ENCODE measurements around the gene VGF.

VGF gene

GRCh38 chr7:101185258-101185839 is 20.0 kb upstream of the VGF start:
- no peak for DNase-seq

GRCh38 chr7:101180130-101180755 is 14.9 kb upstream of the VGF start, which contains the start of gene NAT16:
NAT16 (minus strand) TSS chr7:101180293; CDS start chr7:101174807, 5,486 bp downstream.
- no peak for DNase-seq

- no peak for DNase-seq
These were observed 14.3 kb upstream of the VGF start for GRCh38 chr7:101179713-101180112.

GRCh38 chr7:101179117-101179516 is 13.7 kb upstream of the VGF start:
- DNase-seq, result no peak

GRCh38 chr7:101177644-101178043 is 12.3 kb upstream of the VGF start:
- no peak for DNase-seq

- no peak for DNase-seq
These were observed 10.3 kb upstream of the VGF start for GRCh38 chr7:101175664-101176063.

DNA sequence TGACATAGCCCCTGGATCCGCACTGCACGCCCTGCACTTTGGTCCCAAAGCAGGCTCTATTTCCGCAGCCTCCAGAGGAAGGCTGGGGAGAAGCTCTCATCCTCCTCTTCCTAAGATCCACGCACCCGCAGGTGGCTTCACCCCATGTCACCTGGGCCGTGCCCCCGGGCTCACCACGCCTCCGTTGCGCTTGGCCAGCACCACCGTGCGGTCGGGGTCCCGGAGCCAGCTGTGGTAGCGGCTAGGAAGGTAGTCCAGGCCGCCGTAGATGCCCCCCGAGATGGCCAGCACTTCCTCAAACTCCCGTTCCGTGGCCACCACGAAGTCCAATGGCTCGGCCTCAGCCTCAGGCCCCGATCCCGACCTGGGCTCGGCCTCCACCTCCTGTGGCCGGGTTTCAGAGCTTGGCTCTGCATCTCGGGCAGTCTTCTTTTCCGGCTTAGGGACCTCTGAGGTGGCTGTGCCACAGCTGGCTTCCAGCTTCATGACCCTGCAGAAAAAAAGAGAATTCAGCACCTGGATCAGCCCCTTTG is 9.0 kb upstream of the VGF start:
- DNase-seq, result no peak

- peak; percentile 78 for DNase-seq
These were observed 8.4 kb upstream of the VGF start for GRCh38 chr7:101173752-101174244.

GRCh38 chr7:101172854-101173751 is 7.7 kb upstream of the VGF start:
- no peak for DNase-seq

DNA sequence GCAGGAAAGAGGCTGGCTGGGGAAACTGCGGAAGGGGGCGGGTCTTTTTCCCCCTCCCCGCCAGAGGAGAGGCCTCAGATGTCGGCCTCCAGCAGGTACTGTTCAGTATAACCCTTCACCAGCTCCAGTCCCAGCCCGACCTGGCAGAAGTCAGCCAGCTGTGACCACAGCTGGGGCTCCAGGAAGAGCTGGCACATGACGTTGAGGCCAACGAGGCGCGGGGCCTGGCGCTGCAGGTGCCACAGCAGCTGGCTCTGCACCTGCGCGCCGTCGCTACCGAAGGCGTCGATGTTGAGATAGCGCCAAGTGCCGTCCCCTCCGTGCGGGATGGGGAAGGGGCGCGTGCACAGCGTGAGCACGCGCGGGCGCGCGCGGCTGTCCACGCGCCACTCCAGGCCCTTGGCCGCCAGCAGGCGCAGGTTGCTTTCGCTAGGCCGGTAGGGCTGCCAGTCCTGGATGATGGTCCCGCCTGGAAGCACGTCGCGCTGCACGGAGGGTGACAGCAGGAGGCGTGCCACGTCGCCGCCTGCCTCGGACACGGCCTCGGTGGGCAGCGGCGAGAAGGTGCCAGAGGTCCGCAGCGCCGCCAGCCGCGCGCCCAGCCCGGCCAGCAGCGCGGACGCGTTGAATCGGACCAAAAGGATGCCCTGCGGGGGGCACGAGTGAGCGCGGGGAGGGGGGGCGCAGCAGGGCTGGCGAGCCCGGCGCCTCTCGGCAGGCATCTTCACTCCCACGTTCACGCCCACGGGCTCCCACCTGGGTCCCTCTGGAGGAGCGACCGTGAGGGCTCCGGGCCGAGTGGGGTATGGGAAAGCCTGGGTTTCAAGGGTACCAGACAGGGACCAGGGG is 6.9 kb upstream of the VGF start:
- DNase-seq, result peak; percentile 23

DNA sequence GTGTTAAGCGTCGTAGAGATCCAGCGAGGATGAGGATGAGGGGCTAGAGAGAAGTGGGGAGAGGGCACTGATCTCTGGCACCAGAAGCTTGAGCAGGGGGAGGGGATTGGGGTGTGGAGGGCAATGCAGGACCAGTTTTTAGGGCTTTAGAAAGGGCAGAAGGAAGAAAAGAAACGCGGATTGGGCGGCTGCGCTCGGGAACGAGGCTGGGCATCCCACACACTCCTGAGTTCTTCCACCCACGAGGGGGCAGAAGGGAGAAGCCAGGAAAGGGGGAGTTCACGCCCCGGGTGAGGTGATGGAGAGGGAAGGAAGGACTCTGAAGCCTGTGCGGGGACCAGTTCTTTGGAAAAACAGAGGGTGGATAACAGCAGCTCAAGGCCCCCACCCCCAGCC is 6.1 kb upstream of the VGF start:
- DNase-seq, result no peak

- DNase-seq, result peak; percentile 33
These were observed 5.5 kb upstream of the VGF start for GRCh38 chr7:101170617-101171441.

GRCh38 chr7:101169838-101170551 is 4.6 kb upstream of the VGF start:
- peak; percentile 85 for DNase-seq

- DNase-seq, result no peak
These were observed 3.9 kb upstream of the VGF start for GRCh38 chr7:101169110-101169837.

DNA sequence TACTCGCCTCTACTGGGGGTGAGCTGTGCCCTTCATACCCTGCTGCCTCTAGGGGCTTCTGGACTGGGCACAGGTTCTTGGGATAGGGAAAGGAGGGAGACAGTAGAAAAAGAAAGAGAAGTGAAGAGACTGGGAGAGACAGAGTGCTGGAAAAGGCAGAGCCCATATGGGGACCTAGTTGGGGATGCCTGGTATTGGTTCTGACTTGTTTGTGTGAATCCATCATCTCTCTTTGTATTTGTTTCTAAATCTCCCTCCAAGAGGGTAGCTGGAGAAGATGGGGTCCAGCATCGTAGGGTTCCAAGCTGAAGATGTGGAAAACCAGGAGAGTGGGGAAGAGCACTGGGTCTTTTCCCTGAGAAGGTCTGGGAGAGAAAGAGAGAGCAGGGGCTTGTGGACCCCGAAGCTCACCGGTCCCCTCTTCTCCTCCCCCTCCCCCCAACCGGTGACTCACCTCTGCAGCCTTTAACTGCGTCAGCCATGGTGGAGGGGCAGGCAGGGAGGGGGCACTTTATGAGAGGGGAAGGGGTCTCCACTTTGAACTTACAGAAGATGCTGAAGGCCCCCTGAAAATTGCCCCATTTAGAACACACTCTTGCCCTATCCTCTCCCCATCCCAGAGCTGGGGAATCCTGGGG is 3.2 kb upstream of the VGF start:
- DNase-seq, result no peak

DNA sequence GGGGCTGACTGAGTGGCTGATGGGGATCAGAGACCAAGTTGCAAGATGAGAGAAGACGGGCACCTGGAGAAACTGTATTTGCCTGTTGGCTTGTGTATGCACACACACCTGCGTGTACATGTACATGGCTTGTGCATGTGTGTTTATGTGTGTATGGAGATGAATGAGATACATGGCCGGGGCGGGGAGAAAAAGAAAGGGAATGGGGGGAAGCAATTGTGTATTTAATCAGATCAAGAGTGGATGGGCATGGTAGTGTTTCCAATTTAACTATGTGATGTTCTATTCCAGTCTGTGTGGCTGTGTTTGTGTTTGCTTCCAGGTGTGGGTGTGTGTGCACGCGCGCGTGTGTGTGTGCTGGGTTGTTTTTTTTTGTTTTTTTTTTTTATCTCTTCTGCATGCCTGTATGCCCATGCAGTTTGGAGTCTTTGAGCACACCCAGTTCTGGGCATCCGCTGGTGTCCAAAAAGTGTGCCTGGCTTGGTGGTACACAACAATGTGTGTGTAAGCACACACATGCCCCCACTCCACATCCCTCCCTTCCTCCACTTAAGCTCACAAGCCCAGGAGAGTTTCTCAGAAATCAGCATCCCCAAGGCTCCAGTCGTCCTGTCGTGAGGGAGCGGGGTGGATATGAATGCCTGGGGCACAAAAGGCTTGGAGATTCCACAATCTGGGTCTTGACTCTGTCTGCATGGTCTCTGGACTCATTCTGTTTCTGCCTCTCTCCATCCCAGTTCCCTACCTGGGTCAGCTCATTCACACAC is 2.5 kb upstream of the VGF start:
- DNase-seq, result no peak

- no peak for DNase-seq
These were observed 1.7 kb upstream of the VGF start for GRCh38 chr7:101166909-101167644.

DNA sequence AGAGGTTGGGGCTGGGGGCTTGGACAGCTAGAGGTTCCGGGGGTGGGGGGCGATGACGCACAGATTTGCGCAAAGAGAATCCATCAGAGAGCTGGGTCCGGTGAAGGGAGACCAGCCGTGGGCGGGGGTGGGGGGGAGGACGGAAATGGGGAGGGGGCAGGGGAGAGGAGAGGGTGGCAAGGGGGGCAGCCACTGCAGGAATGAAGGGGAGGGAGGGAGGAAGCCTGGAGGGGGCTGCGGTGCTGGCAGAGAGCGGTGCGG is 1.2 kb upstream of the VGF start:
- DNase-seq, result no peak

Data from CD4-positive, alpha-beta T cell treated with Interleukin-17A for 1 hour (primary cell).